ENCODE data around the gene NAMPT. TPM values are rescaled to one million over a fixed set of nuclear protein-coding genes. Genes with fewer than 3 reads are reported as not detected.

The NAMPT gene
- total RNA-seq, 1 experiment from 2014 or later: 80.8 TPM

GRCh38 chr7:106279425-106280197 is 5.2 kb downstream of the NAMPT start:
- Histone ChIP-seq H3K4me1 (ENCODE audit: control insufficient read depth, insufficient read depth, low read length) (peaks cover 14% of the 10 kb centered on the region), H3K27me3 (ENCODE audit: control insufficient read depth, insufficient read depth, low read length) (no peaks in the 10 kb centered on the region), H3K9me3 (ENCODE audit: control insufficient read depth, insufficient read depth, low read depth, low read length) (no peaks in the 10 kb centered on the region), H3K36me3 (ENCODE audit: control insufficient read depth, insufficient read depth, low read length) (peaks cover 11% of the 10 kb centered on the region), H3K27ac (ENCODE audit: low read length) (no peak overlapping the region), H3K4me3 (ENCODE audit: low read depth in 2 of 2, low read length in 2 of 2) (no peak overlapping the region)
- ChIA-PET POLR2A (interaction anchor here (0.6 kb wide), 1 partner anchor 709 kb away, joined by 3 read pairs; no protein-coding TSS in a partner anchor), CTCF (no interaction called here)
- in situ Hi-C loops (cut with HindIII; ENCODE audit: low pct_unique_long_range_greater_than_20kb, low sequenced_read_pairs): no loop called here
- TF ChIP-seq CTCF (IDR thresholded peaks at IDR 0.05) (no peak), TCF7L2 (IDR thresholded peaks at IDR 0.05; ENCODE audit: low read depth, low read length) (no peak), SIN3A (IDR thresholded peaks at IDR 0.05; ENCODE audit: borderline replicate concordance, insufficient read depth, low read depth, low read length) (no peak), REST (IDR thresholded peaks at IDR 0.05; ENCODE audit: insufficient read depth in 1 of 2, low read depth in 2 of 2, low read length in 1 of 2) (no peak), POLR2AphosphoS5 (IDR thresholded peaks at IDR 0.05; ENCODE audit: low read depth, low read length) (no peak)
- intact Hi-C loops (cut with micrococcal nuclease; ENCODE audit: unreplicated experiment): loop anchor here (5.0 kb wide), 1 partner anchor 102 kb away; no protein-coding TSS in a partner anchor
- DNase-seq (ENCODE audit: low read depth, low spot score) (no peak), ATAC-seq (no peak)
- BruUV-seq (replicated peaks): no TSS peak

- H3K4me3 ChIP-seq (ENCODE audit: low read depth in 2 of 2, low read length in 2 of 2): no peak overlapping the region
- H3K4me1 ChIP-seq (ENCODE audit: control insufficient read depth, insufficient read depth, low read length): peaks cover 14% of the 10 kb centered on the region
- no peaks in the 10 kb centered on the region for H3K9me3 ChIP-seq (ENCODE audit: control insufficient read depth, insufficient read depth, low read depth, low read length)
- H3K27me3 ChIP-seq (ENCODE audit: control insufficient read depth, insufficient read depth, low read length): no peaks in the 10 kb centered on the region
- POLR2A ChIA-PET: interaction anchor here (0.6 kb wide), 1 partner anchor 710 kb away, joined by 3 read pairs; no protein-coding TSS in a partner anchor
- in situ Hi-C loops (cut with HindIII; ENCODE audit: low pct_unique_long_range_greater_than_20kb, low sequenced_read_pairs) (no loop called here), intact Hi-C loops (cut with micrococcal nuclease; ENCODE audit: unreplicated experiment) (no loop called here)
- peaks cover 12% of the 10 kb centered on the region for H3K36me3 ChIP-seq (ENCODE audit: control insufficient read depth, insufficient read depth, low read length)
- BruUV-seq (replicated peaks): no TSS peak
- TF ChIP-seq SIN3A (IDR thresholded peaks at IDR 0.05; ENCODE audit: borderline replicate concordance, insufficient read depth, low read depth, low read length) (no peak), REST (IDR thresholded peaks at IDR 0.05; ENCODE audit: insufficient read depth in 1 of 2, low read depth in 2 of 2, low read length in 1 of 2) (no peak), CTCF (IDR thresholded peaks at IDR 0.05) (no peak), POLR2AphosphoS5 (IDR thresholded peaks at IDR 0.05; ENCODE audit: low read depth, low read length) (no peak), TCF7L2 (IDR thresholded peaks at IDR 0.05; ENCODE audit: low read depth, low read length) (no peak)
- H3K27ac ChIP-seq (ENCODE audit: low read length): no peak overlapping the region
- CTCF ChIA-PET: no interaction called here
- ATAC-seq: no peak
- DNase-seq (ENCODE audit: low read depth, low spot score): no peak
Measured at GRCh38 chr7:106278695-106279094, 6.1 kb downstream of the NAMPT start.
